T47D (cell line): ENCODE measurements around the gene HOXA9.

Source experiments
- DNase-seq, 2 experiments: peaks; one replicate each; pipeline versions ENCODE4 v3.0.0 to v3.0.0-alpha.2; 2011 to 2012; ENCODE audit warnings: low read depth in 1 of 2, low spot score in 1 of 2
- JUND ChIP-seq: IDR thresholded peaks from 2 replicates; pipeline ENCODE4 v1.6.1; 2012; ENCODE audit warnings: low read depth
- in situ Hi-C: cut with HindIII; loops from 2 replicates; pipeline ENCODE4 v1.10.0; 2016; ENCODE audit warnings: low sequenced_read_pairs, low pct_unique_long_range_greater_than_20kb

The HOXA9 gene

GRCh38 chr7:27145914-27146412 is 19.4 kb downstream of the HOXA9 start:
- TF ChIP-seq JUND = no peak
- in situ Hi-C loops = no loop called here
- no peak for DNase-seq

- in situ Hi-C loops = no loop called here
- no peak for TF ChIP-seq JUND
- no peak for DNase-seq
Observed at GRCh38 chr7:27145165-27145913, 20.0 kb downstream of the HOXA9 start.

GRCh38 chr7:27144781-27145164 is 20.6 kb downstream of the HOXA9 start:
- no peak for TF ChIP-seq JUND
- DNase-seq = no peak
- in situ Hi-C loops = no loop called here

- TF ChIP-seq JUND = no peak
- in situ Hi-C loops = no loop called here
Observed at GRCh38 chr7:27143950-27144780, 21.2 kb downstream of the HOXA9 start.

GRCh38 chr7:27143023-27143949 is 22.1 kb downstream of the HOXA9 start, which contains the start of gene HOXA5:
Gene HOXA5, minus strand, starts transcription at chr7:27143681. Its CDS starts 74 bp downstream, at chr7:27143607.
- TF ChIP-seq JUND = no peak
- DNase-seq = no peak
- in situ Hi-C loops = no loop called here

More at GRCh38 chr7:27143950-27144780, 21.2 kb downstream of the HOXA9 start:
- no peak for DNase-seq

- no peak for TF ChIP-seq JUND
- no peak for DNase-seq
- in situ Hi-C loops = no loop called here
Observed at GRCh38 chr7:27142580-27143022, 22.7 kb downstream of the HOXA9 start.

- in situ Hi-C loops = no loop called here
- no peak for DNase-seq
- no peak for TF ChIP-seq JUND
Observed at GRCh38 chr7:27141923-27142579, 23.3 kb downstream of the HOXA9 start.

- in situ Hi-C loops = no loop called here
- no peak for DNase-seq
- TF ChIP-seq JUND = no peak
Observed at GRCh38 chr7:27141137-27141922, 24.0 kb downstream of the HOXA9 start.

- no peak for TF ChIP-seq JUND
- in situ Hi-C loops = no loop called here
- no peak for DNase-seq
Observed at GRCh38 chr7:27140126-27140857, 25.0 kb downstream of the HOXA9 start.

- no peak for DNase-seq
- TF ChIP-seq JUND = no peak
- in situ Hi-C loops = no loop called here
Observed at GRCh38 chr7:27139334-27140125, 25.8 kb downstream of the HOXA9 start.
